ENCODE data around the gene AKT3. TPM values are rescaled to one million over a fixed set of nuclear protein-coding genes. Genes with fewer than 3 reads are reported as not detected.
"Not testable (repeated sequence)": the region's sequence is repeated elsewhere in the genome, so short reads cannot be mapped to it uniquely, and the experiment has no call there.

The AKT3 gene
- polyA plus RNA-seq, 3 donors: 3.6 to 27.2 (median 8.0) TPM

GRCh38 chr1:243793298-243793697 lies 56.7 kb downstream of the AKT3 start:
- H3K27ac ChIP-seq (ENCODE audit: low read depth, low read length): no peak overlapping the region
- WGBS, 3 donors: 87 to 93% (median 93%) methylated on average over 2 of the region's 2 CpGs

GRCh38 chr1:243792891-243793290 lies 57.2 kb downstream of the AKT3 start:
- no peak overlapping the region for H3K27ac ChIP-seq (ENCODE audit: low read depth, low read length)

GRCh38 chr1:243792401-243792800 lies 57.6 kb downstream of the AKT3 start:
- H3K27ac ChIP-seq (ENCODE audit: low read depth, low read length): no peak overlapping the region
- 55 to 80% (median 76%) methylated on average over 2 of the region's 2 CpGs for WGBS, 3 donors

More at GRCh38 chr1:243792891-243793290, 57.2 kb downstream of the AKT3 start:
- 46 to 66% (median 55%) methylated on average over 3 of the region's 3 CpGs for WGBS, 3 donors

- WGBS, 3 donors: 46 to 59% (median 48%) methylated on average over 4 of the region's 4 CpGs
- H3K27ac ChIP-seq (ENCODE audit: low read depth, low read length): no peak overlapping the region
Measured at GRCh38 chr1:243791586-243792267, 58.3 kb downstream of the AKT3 start.

GRCh38 chr1:243790404-243790803 lies 59.6 kb downstream of the AKT3 start:
- WGBS, 3 donors: 72 to 82% (median 76%) methylated on average over 3 of the region's 3 CpGs
- no peak overlapping the region for H3K27ac ChIP-seq (ENCODE audit: low read depth, low read length)

- WGBS, 3 donors: 58 to 96% (median 93%) methylated on average over 3 of the region's 3 CpGs
Measured at GRCh38 chr1:243786531-243786930, 63.5 kb downstream of the AKT3 start.

GRCh38 chr1:243784506-243784905 lies 65.5 kb downstream of the AKT3 start:
- H3K27ac ChIP-seq (ENCODE audit: low read depth, low read length): no peak overlapping the region
- WGBS, 3 donors: 86 to 97% (median 95%) methylated on average over 8 of the region's 8 CpGs

More at GRCh38 chr1:243786531-243786930, 63.5 kb downstream of the AKT3 start:
- no peak overlapping the region for H3K27ac ChIP-seq (ENCODE audit: low read depth, low read length)

- no peak overlapping the region for H3K27ac ChIP-seq (ENCODE audit: low read depth, low read length)
- WGBS, 3 donors: 63 to 88% (median 85%) methylated on average over 2 of the region's 2 CpGs
Measured at GRCh38 chr1:243783714-243784113, 66.3 kb downstream of the AKT3 start.

GRCh38 chr1:243772361-243773050 lies 77.5 kb downstream of the AKT3 start:
- 91 to 97% (median 93%) methylated on average over 4 of the region's 4 CpGs for WGBS, 3 donors
- H3K27ac ChIP-seq (ENCODE audit: low read depth, low read length): not testable (repeated sequence)

- no peak overlapping the region for H3K27ac ChIP-seq (ENCODE audit: low read depth, low read length)
- WGBS, 3 donors: 69 to 96% (median 82%) methylated on average over 1 of the region's 1 CpG
Measured at GRCh38 chr1:243770860-243771259, 79.2 kb downstream of the AKT3 start.

- 58 to 75% (median 71%) methylated on average over 2 of the region's 2 CpGs for WGBS, 3 donors
Measured at GRCh38 chr1:243765676-243766075, 84.4 kb downstream of the AKT3 start.

GRCh38 chr1:243763806-243764205 lies 86.2 kb downstream of the AKT3 start:
- no peak overlapping the region for H3K27ac ChIP-seq (ENCODE audit: low read depth, low read length)
- 81 to 89% (median 83%) methylated on average over 5 of the region's 5 CpGs for WGBS, 3 donors

More at GRCh38 chr1:243765676-243766075, 84.4 kb downstream of the AKT3 start:
- no peak overlapping the region for H3K27ac ChIP-seq (ENCODE audit: low read depth, low read length)

GRCh38 chr1:243758647-243759046 lies 91.4 kb downstream of the AKT3 start:
- no peak overlapping the region for H3K27ac ChIP-seq (ENCODE audit: low read depth, low read length)
- 88 to 97% (median 97%) methylated on average over 8 of the region's 8 CpGs for WGBS, 3 donors

- H3K27ac ChIP-seq (ENCODE audit: low read depth, low read length): no peak overlapping the region
Measured at GRCh38 chr1:243756529-243756928, 93.5 kb downstream of the AKT3 start.

GRCh38 chr1:243754348-243754747 lies 95.7 kb downstream of the AKT3 start:
- H3K27ac ChIP-seq (ENCODE audit: low read depth, low read length): no peak overlapping the region
- WGBS, 3 donors: 85 to 97% (median 94%) methylated on average over 6 of the region's 6 CpGs

- 89 to 93% (median 91%) methylated on average over 1 of the region's 1 CpG for WGBS, 3 donors
- H3K27ac ChIP-seq (ENCODE audit: low read depth, low read length): no peak overlapping the region
Measured at GRCh38 chr1:243751506-243751905, 98.5 kb downstream of the AKT3 start.

GRCh38 chr1:243748706-243749283 lies 101.2 kb downstream of the AKT3 start:
- no peak overlapping the region for H3K27ac ChIP-seq (ENCODE audit: low read depth, low read length)

GRCh38 chr1:243748227-243748626 lies 101.8 kb downstream of the AKT3 start:
- H3K27ac ChIP-seq (ENCODE audit: low read depth, low read length): no peak overlapping the region

More at GRCh38 chr1:243748706-243749283, 101.2 kb downstream of the AKT3 start:
- WGBS, 3 donors: 27 to 30% (median 30%) methylated on average over 3 of the region's 3 CpGs

- no peak overlapping the region for H3K27ac ChIP-seq (ENCODE audit: low read depth, low read length)
Measured at GRCh38 chr1:243746751-243747150, 103.3 kb downstream of the AKT3 start.

- 86 to 92% (median 90%) methylated on average over 4 of the region's 4 CpGs for WGBS, 3 donors
- no peak overlapping the region for H3K27ac ChIP-seq (ENCODE audit: low read depth, low read length)
Measured at GRCh38 chr1:243745356-243745755, 104.7 kb downstream of the AKT3 start.

Measured in adipose tissue (tissue), 3 donors.